ENCODE results near the gene CCDC51. TPM values are rescaled to one million over a fixed set of nuclear protein-coding genes. Genes with fewer than 3 reads are reported as not detected.

CCDC51 gene
- polyA plus RNA-seq, 4 donors: 11.1 to 22.6 (median 21.7) TPM

- peak; percentile 85 to 88 for DNase-seq
- peaks cover 0 to 53% (median 2%) of the 10 kb centered on the region in 3 donors for H3K36me3 ChIP-seq (ENCODE audit: control insufficient read depth in 3 of 3, insufficient read depth in 2 of 3, low read depth in 1 of 3, low read length in 3 of 3)
- H3K27ac ChIP-seq (ENCODE audit: low read depth in 1 of 3, low read length in 2 of 3): peak overlapping the region; percentile 91 to 98 (median 93)
- FAIRE-seq: no peak
- peak overlapping the region; percentile 61 to 76 (median 66) for H3K4me3 ChIP-seq (ENCODE audit: low read depth in 1 of 3, low read length in 3 of 3)
- no peaks in the 10 kb centered on the region for H3K27me3 ChIP-seq (ENCODE audit: control insufficient read depth in 3 of 3, insufficient read depth in 3 of 3, low read length in 3 of 3)
- H3K9me3 ChIP-seq (ENCODE audit: control insufficient read depth in 2 of 2, insufficient read depth in 1 of 2, low read depth in 1 of 2, low read length in 1 of 2): no peaks in the 10 kb centered on the region
- WGBS, 3 donors: 2 to 7% (median 3%) methylated on average over 39 to 60 of the region's 60 CpGs
- peaks cover 2 to 74% (median 10%) of the 10 kb centered on the region in 3 donors for H3K4me1 ChIP-seq (ENCODE audit: control insufficient read depth in 3 of 3, insufficient read depth in 2 of 3, low read depth in 1 of 3, low read length in 2 of 3)
Observed at GRCh38 chr3:48428572-48429316, 11.2 kb downstream of the CCDC51 start.

DNA sequence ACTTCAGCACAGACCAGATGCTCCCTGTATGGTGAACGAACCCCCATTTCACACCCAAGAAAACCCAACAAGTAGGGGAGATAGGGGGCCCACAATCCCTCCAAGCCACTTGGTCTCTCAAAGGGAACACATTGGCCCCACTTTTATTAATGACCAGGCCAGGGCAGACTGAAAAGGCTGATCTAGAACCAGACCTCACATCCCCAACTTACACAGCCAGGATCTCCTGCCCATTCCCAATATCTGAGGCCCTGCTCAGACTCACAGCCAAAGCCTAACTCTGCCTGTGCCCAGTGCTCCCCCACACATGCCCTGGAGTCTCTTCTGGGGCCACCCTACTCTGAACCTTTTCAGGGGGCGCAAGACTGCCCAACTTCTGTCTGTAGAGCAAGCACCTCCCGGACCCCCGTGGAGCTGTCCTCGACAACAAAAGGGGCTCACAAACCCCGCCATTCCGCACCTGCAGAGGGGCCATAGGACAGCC lies 11.8 kb downstream of the CCDC51 start:
- H3K9me3 ChIP-seq (ENCODE audit: control insufficient read depth in 2 of 2, insufficient read depth in 1 of 2, low read depth in 1 of 2, low read length in 1 of 2): no peaks in the 10 kb centered on the region
- peak overlapping the region; percentile 61 to 76 (median 66) for H3K4me3 ChIP-seq (ENCODE audit: low read depth in 1 of 3, low read length in 3 of 3)
- peak overlapping the region; percentile 91 to 98 (median 93) for H3K27ac ChIP-seq (ENCODE audit: low read depth in 1 of 3, low read length in 2 of 3)
- DNase-seq (peak in 1 of 2 donors; percentile 14), FAIRE-seq (no peak)
- H3K27me3 ChIP-seq (ENCODE audit: control insufficient read depth in 3 of 3, insufficient read depth in 3 of 3, low read length in 3 of 3): no peaks in the 10 kb centered on the region
- WGBS, 3 donors: 9 to 53% (median 27%) methylated on average over 7 of the region's 7 CpGs
- H3K4me1 ChIP-seq (ENCODE audit: control insufficient read depth in 3 of 3, insufficient read depth in 2 of 3, low read depth in 1 of 3, low read length in 2 of 3): peaks cover under 1 to 68% (median 9%) of the 10 kb centered on the region in 3 donors
- H3K36me3 ChIP-seq (ENCODE audit: control insufficient read depth in 3 of 3, insufficient read depth in 2 of 3, low read depth in 1 of 3, low read length in 3 of 3): peaks cover 0 to 54% (median under 1%) of the 10 kb centered on the region in 3 donors

DNA sequence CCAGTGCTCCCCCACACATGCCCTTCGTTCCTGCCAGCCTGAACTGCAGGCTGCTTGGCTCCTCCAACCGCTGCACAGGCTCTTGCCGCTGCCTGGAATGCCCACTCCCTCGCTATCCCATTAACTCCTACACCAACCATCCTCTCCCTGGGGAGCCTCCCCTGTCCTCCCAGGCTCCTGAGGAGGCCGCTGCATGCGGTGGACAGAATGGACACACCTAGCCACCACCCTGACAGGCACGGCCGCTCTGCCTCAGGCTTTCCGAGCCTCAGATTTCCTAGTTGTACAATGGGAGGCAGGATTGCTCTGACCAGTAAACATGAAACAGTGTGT lies 12.3 kb downstream of the CCDC51 start:
- WGBS, 3 donors: 30 to 67% (median 36%) methylated on average over 9 of the region's 9 CpGs
- Histone ChIP-seq H3K36me3 (ENCODE audit: control insufficient read depth in 3 of 3, insufficient read depth in 2 of 3, low read depth in 1 of 3, low read length in 3 of 3) (peaks cover 0 to 54% (median 0%) of the 10 kb centered on the region in 3 donors), H3K9me3 (ENCODE audit: control insufficient read depth in 2 of 2, insufficient read depth in 1 of 2, low read depth in 1 of 2, low read length in 1 of 2) (no peaks in the 10 kb centered on the region), H3K4me3 (ENCODE audit: low read depth in 1 of 3, low read length in 3 of 3) (peak overlapping the region in 2 of 3 donors; percentile 61 to 76), H3K27me3 (ENCODE audit: control insufficient read depth in 3 of 3, insufficient read depth in 3 of 3, low read length in 3 of 3) (no peaks in the 10 kb centered on the region), H3K27ac (ENCODE audit: low read depth in 1 of 3, low read length in 2 of 3) (peak overlapping the region in 2 of 3 donors; percentile 46 to 98), H3K4me1 (ENCODE audit: control insufficient read depth in 3 of 3, insufficient read depth in 2 of 3, low read depth in 1 of 3, low read length in 2 of 3) (peaks cover 0 to 63% (median 7%) of the 10 kb centered on the region in 3 donors)
- DNase-seq (peak; percentile 21 to 37), FAIRE-seq (no peak)

DNA sequence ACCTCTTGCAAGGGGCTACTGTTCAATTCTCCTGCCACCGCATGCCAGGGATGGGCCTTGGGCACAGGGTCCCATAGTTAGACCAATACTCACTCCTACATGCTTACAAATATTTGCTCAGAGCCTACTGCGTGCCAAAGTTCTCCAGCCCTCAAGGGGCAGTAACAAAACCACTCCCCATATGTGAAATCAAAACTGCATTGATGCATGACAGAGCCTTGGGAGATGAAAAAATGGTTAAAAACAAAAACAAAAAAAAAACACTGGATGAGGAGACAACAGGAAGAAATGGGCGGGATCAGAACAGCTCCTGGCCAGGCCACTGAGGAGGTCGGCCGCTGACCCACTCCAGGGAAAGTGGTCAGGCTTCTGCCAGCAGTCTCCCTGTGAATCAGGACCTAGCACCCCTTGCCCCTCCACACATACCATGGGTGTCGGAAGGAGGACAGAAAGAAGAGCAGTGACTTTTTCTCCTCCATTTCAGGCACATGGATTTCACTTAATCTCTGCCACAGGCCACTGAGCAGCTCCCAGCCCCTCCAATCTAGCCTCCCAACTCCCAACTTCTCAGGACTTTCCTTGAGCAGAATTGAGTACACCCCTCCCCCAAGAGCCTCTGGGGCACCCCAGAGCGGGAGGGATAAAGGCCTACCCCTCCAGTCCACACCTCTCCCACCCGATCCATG lies 12.8 kb downstream of the CCDC51 start:
- FAIRE-seq (no peak), DNase-seq (peak in 1 of 2 donors; percentile 29)
- WGBS, 3 donors: 41 to 51% (median 47%) methylated on average over 8 of the region's 8 CpGs
- peaks cover 0 to 58% (median 7%) of the 10 kb centered on the region in 3 donors for H3K4me1 ChIP-seq (ENCODE audit: control insufficient read depth in 3 of 3, insufficient read depth in 2 of 3, low read depth in 1 of 3, low read length in 2 of 3)
- H3K9me3 ChIP-seq (ENCODE audit: control insufficient read depth in 2 of 2, insufficient read depth in 1 of 2, low read depth in 1 of 2, low read length in 1 of 2): no peaks in the 10 kb centered on the region
- H3K4me3 ChIP-seq (ENCODE audit: low read depth in 1 of 3, low read length in 3 of 3): peak overlapping the region in 2 of 3 donors; percentile 61 to 76
- peak overlapping the region in 2 of 3 donors; percentile 56 to 98 for H3K27ac ChIP-seq (ENCODE audit: low read depth in 1 of 3, low read length in 2 of 3)
- no peaks in the 10 kb centered on the region for H3K27me3 ChIP-seq (ENCODE audit: control insufficient read depth in 3 of 3, insufficient read depth in 3 of 3, low read length in 3 of 3)
- H3K36me3 ChIP-seq (ENCODE audit: control insufficient read depth in 3 of 3, insufficient read depth in 2 of 3, low read depth in 1 of 3, low read length in 3 of 3): peaks cover 0 to 54% (median 0%) of the 10 kb centered on the region in 3 donors

- DNase-seq (no peak), FAIRE-seq (no peak)
- Histone ChIP-seq H3K9me3 (ENCODE audit: control insufficient read depth in 2 of 2, insufficient read depth in 1 of 2, low read depth in 1 of 2, low read length in 1 of 2) (no peaks in the 10 kb centered on the region), H3K4me3 (ENCODE audit: low read depth in 1 of 3, low read length in 3 of 3) (peak overlapping the region in 1 of 3 donors; percentile 9), H3K4me1 (ENCODE audit: control insufficient read depth in 3 of 3, insufficient read depth in 2 of 3, low read depth in 1 of 3, low read length in 2 of 3) (peaks cover 0 to 51% (median 7%) of the 10 kb centered on the region in 3 donors), H3K36me3 (ENCODE audit: control insufficient read depth in 3 of 3, insufficient read depth in 2 of 3, low read depth in 1 of 3, low read length in 3 of 3) (peaks cover 0 to 55% (median 0%) of the 10 kb centered on the region in 3 donors), H3K27ac (ENCODE audit: low read depth in 1 of 3, low read length in 2 of 3) (peak overlapping the region in 1 of 3 donors; percentile 56), H3K27me3 (ENCODE audit: control insufficient read depth in 3 of 3, insufficient read depth in 3 of 3, low read length in 3 of 3) (no peaks in the 10 kb centered on the region)
- WGBS, 3 donors: 40 to 53% (median 46%) methylated on average over 11 of the region's 11 CpGs
Observed at GRCh38 chr3:48426401-48426909, 13.5 kb downstream of the CCDC51 start.

- Histone ChIP-seq H3K36me3 (ENCODE audit: control insufficient read depth in 3 of 3, insufficient read depth in 2 of 3, low read depth in 1 of 3, low read length in 3 of 3) (peaks cover 0 to 61% (median 0%) of the 10 kb centered on the region in 3 donors), H3K4me3 (ENCODE audit: low read depth in 1 of 3, low read length in 3 of 3) (no peak overlapping the region), H3K9me3 (ENCODE audit: control insufficient read depth in 2 of 2, insufficient read depth in 1 of 2, low read depth in 1 of 2, low read length in 1 of 2) (no peaks in the 10 kb centered on the region), H3K27ac (ENCODE audit: low read depth in 1 of 3, low read length in 2 of 3) (peak overlapping the region in 2 of 3 donors; percentile 1 to 2), H3K4me1 (ENCODE audit: control insufficient read depth in 3 of 3, insufficient read depth in 2 of 3, low read depth in 1 of 3, low read length in 2 of 3) (peaks cover 0 to 40% (median 7%) of the 10 kb centered on the region in 3 donors), H3K27me3 (ENCODE audit: control insufficient read depth in 3 of 3, insufficient read depth in 3 of 3, low read length in 3 of 3) (no peaks in the 10 kb centered on the region)
- FAIRE-seq (no peak), DNase-seq (peak in 1 of 2 donors; percentile 25)
- 61 to 66% (median 65%) methylated on average over 13 of the region's 13 CpGs for WGBS, 3 donors
Observed at GRCh38 chr3:48425281-48425812, 14.6 kb downstream of the CCDC51 start.

DNA sequence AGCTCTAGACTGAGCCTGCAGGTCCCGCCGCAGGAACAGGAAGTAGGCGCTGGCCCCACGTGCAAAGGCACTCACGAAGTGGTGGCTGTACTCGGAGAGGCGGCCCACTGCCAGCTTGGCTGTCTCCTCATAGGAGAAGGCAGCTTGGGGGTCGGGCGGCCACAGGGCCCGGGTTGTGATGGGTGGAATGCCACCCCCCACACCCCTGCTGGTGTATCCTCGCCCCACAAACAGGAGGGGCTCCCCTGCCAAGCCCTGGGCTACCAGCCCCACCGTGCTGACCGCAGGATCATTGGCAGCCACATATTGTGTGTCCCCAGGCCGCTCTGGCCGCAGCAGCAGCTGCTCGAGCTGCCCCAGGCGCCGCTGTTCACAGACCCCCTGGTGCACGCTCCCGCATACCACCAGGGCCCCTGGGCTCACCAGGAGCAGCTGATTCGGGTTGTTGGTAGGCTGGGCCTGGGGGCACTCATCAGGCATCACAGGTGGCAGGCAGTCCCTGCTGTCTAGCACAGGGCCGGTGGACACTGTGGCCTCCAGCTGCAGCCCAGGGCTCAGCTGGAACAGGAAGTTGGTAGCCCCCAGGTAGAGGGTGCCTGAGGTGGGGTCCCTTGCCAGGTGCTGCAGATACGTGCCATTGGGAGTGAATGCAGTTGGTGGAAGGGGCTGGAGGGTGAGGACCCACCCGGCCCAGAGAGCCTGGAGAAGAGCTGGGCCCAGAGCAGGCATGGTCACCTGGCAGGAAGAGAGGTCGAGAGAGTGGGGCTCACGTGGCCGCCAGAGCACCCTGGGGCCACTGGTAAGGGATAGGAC lies 15.8 kb downstream of the CCDC51 start:
- no peak for FAIRE-seq

More for the DNA sequence above, 15.8 kb downstream of the CCDC51 start:
- Histone ChIP-seq H3K27me3 (ENCODE audit: control insufficient read depth in 3 of 3, insufficient read depth in 3 of 3, low read length in 3 of 3) (no peaks in the 10 kb centered on the region), H3K9me3 (ENCODE audit: control insufficient read depth in 2 of 2, insufficient read depth in 1 of 2, low read depth in 1 of 2, low read length in 1 of 2) (no peaks in the 10 kb centered on the region), H3K4me3 (ENCODE audit: low read depth in 1 of 3, low read length in 3 of 3) (no peak overlapping the region), H3K4me1 (ENCODE audit: control insufficient read depth in 3 of 3, insufficient read depth in 2 of 3, low read depth in 1 of 3, low read length in 2 of 3) (peaks cover 0 to 37% (median 7%) of the 10 kb centered on the region in 3 donors), H3K27ac (ENCODE audit: low read depth in 1 of 3, low read length in 2 of 3) (no peak overlapping the region), H3K36me3 (ENCODE audit: control insufficient read depth in 3 of 3, insufficient read depth in 2 of 3, low read depth in 1 of 3, low read length in 3 of 3) (peaks cover 2 to 73% (median 3%) of the 10 kb centered on the region in 3 donors)
- no peak for DNase-seq
- 87 to 89% (median 88%) methylated on average over 26 to 27 of the region's 27 CpGs for WGBS, 3 donors
